Memory B cell (primary cell): ENCODE results near the gene BCL2L13.

ENCODE experiments used
- ATAC-seq: fragments of 150-1000 bp; cut with Tn5 transposase; 2 replicates; pipeline ENCODE4 v1.10.0; 2021; ENCODE audit warnings: low read depth, mild to moderate bottlenecking, moderate library complexity
- DNase-seq, 2 donors: peaks; one replicate each; pipeline ENCODE4 v3.0.0; 2022; ENCODE audit warnings: low spot score in 2 of 2
- H3K27ac Mint-ChIP-seq: one replicate; pipeline ENCODE4 v1.8.0; 2022; ENCODE audit warnings: mild to moderate bottlenecking, moderate library complexity, mixed read lengths
- H3K27me3 Mint-ChIP-seq: one replicate; pipeline ENCODE4 v1.8.0; 2022; ENCODE audit warnings: mixed read lengths
- H3K36me3 Mint-ChIP-seq: one replicate; pipeline ENCODE4 v1.8.0; 2022; ENCODE audit warnings: mild to moderate bottlenecking, mixed read lengths
- H3K4me1 Mint-ChIP-seq: one replicate; pipeline ENCODE4 v1.8.0; 2022; ENCODE audit warnings: mixed read lengths
- H3K4me3 Mint-ChIP-seq: one replicate; pipeline ENCODE4 v1.8.0; 2022; ENCODE audit warnings: mild to moderate bottlenecking, moderate library complexity, mixed read lengths
- H3K9me3 Mint-ChIP-seq: one replicate; pipeline ENCODE4 v1.8.0; 2022; ENCODE audit warnings: mixed read lengths

Gene BCL2L13

GRCh38 chr22:17773606-17774205 lies 135.1 kb downstream of the BCL2L13 start:
- Mint-ChIP-seq H3K4me3 (peak overlapping the region; percentile 88), H3K36me3 (no peaks in the 10 kb centered on the region), H3K27ac (peak overlapping the region; percentile 91), H3K9me3 (no peaks in the 10 kb centered on the region), H3K27me3 (no peaks in the 10 kb centered on the region), H3K4me1 (peaks cover 48% of the 10 kb centered on the region)
- DNase-seq (peak; percentile 45 to 58), ATAC-seq (peak; percentile 32)

DNA sequence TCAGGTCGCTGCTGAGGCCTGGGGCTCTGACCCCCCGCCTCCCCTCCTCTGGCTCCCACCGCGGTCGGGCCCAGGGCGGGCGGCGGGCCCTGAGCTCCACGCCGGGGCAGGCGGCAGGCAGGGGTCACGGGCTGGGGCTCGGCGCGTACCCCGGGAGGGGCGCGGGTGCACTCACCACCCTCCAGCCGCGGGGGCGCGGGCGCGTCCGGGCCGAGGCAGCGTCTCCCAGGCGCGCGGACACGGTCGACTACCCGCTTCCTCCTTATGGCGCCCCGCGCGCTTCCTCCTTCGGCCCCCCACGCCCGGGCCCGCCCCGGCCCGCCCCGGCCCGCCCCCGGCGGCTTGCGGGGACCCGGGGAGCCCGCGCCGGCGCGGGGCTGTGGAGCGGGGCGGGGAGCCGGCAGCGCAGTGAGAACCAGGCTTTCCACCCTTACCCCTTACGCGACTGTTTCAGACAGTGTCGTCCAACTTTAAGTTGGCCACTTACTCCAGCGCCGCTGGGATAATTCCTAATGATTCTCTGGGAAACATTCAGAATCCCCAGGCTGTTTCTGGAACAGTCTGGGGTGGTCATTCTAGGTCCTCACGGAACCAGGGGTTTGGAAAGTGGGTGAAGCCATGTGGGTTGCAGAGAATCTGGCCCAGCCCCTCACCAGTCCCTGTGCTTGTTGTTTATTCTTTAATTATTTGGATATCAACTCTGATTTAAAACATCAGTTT lies 135.8 kb downstream of the BCL2L13 start, which contains the start of gene BID:
TSS of gene BID (minus strand) at position 264 of the 720 bp plus-strand sequence. CDS start 24,353 bp downstream, outside the sequence.
- Mint-ChIP-seq H3K36me3 (peaks cover 3% of the 10 kb centered on the region), H3K4me1 (peaks cover 55% of the 10 kb centered on the region)
- DNase-seq = peak; percentile 60 to 73

GRCh38 chr22:17774926-17775685 lies 136.5 kb downstream of the BCL2L13 start:
- Mint-ChIP-seq H3K4me1 (peaks cover 61% of the 10 kb centered on the region), H3K27ac (peak overlapping the region; percentile 90), H3K9me3 (no peaks in the 10 kb centered on the region), H3K36me3 (peaks cover 3% of the 10 kb centered on the region), H3K4me3 (peak overlapping the region; percentile 64), H3K27me3 (no peaks in the 10 kb centered on the region)
- DNase-seq (no peak), ATAC-seq (no peak)

More for the DNA sequence above, 135.8 kb downstream of the BCL2L13 start, which contains the start of gene BID:
- H3K27ac Mint-ChIP-seq = peak within 1 kb of the TSS; percentile 91
- no peaks in the 10 kb centered on the region for H3K9me3 Mint-ChIP-seq
- peak within 1 kb of the TSS; percentile 88 for H3K4me3 Mint-ChIP-seq
- H3K27me3 Mint-ChIP-seq = no peaks in the 10 kb centered on the region
- ATAC-seq = peak; percentile 55

- Mint-ChIP-seq H3K27ac (peak overlapping the region; percentile 90), H3K9me3 (no peaks in the 10 kb centered on the region), H3K4me3 (peak overlapping the region; percentile 64), H3K27me3 (no peaks in the 10 kb centered on the region), H3K4me1 (peaks cover 64% of the 10 kb centered on the region), H3K36me3 (peaks cover 3% of the 10 kb centered on the region)
- ATAC-seq (no peak), DNase-seq (no peak)
Observed at GRCh38 chr22:17775781-17776465, 137.4 kb downstream of the BCL2L13 start.

DNA sequence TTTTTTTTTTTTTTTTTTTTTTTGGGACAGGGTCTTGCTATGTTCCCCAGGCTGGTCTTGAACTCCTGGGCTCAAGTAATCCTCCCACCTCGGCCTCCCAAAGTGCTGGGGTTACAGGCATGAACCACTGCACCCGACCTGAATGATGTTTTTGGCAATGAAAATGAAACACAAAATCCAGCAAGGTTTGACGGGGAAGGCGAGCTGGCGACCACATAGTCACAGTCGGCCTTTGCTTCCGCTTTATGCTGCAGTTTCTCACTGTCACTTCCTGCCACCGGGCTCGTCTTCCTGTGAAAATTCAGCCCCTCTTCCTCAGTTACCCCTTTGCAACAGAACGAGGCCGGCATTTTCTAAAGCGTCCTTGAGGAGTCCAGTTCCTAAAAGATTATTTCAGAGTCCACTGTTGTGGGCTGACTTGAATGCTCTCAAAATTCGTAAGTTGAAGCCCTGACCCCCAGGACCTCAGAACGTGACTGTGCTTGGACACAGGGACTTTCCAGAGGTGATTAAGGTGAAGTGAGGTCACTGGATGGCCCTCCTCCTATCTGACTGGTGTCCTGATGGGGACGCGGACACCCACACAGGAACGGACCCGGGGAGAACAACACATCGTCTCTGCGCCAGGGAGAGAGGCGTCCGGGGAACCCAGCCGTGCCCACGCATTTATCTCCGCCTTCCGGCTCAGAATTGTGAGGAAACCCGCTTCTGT lies 138.6 kb downstream of the BCL2L13 start:
- peak; percentile 61 for ATAC-seq
- Mint-ChIP-seq H3K4me1 (peaks cover 59% of the 10 kb centered on the region), H3K9me3 (no peaks in the 10 kb centered on the region), H3K36me3 (peaks cover 3% of the 10 kb centered on the region), H3K4me3 (peak overlapping the region; percentile 99), H3K27ac (peak overlapping the region; percentile 99), H3K27me3 (no peaks in the 10 kb centered on the region)
- DNase-seq = peak; percentile 60 to 71

- Mint-ChIP-seq H3K27me3 (no peaks in the 10 kb centered on the region), H3K4me3 (peak overlapping the region; percentile 99), H3K36me3 (peaks cover 3% of the 10 kb centered on the region), H3K27ac (peak overlapping the region; percentile 99), H3K4me1 (peaks cover 60% of the 10 kb centered on the region), H3K9me3 (no peaks in the 10 kb centered on the region)
- no peak for ATAC-seq
- no peak for DNase-seq
Observed at GRCh38 chr22:17777717-17778044, 139.1 kb downstream of the BCL2L13 start.

GRCh38 chr22:17778412-17778976 lies 139.9 kb downstream of the BCL2L13 start:
- Mint-ChIP-seq H3K27ac (peak overlapping the region; percentile 99), H3K27me3 (no peaks in the 10 kb centered on the region), H3K9me3 (no peaks in the 10 kb centered on the region), H3K36me3 (peaks cover 3% of the 10 kb centered on the region), H3K4me3 (peak overlapping the region; percentile 99), H3K4me1 (peaks cover 52% of the 10 kb centered on the region)
- DNase-seq (no peak), ATAC-seq (no peak)

DNA sequence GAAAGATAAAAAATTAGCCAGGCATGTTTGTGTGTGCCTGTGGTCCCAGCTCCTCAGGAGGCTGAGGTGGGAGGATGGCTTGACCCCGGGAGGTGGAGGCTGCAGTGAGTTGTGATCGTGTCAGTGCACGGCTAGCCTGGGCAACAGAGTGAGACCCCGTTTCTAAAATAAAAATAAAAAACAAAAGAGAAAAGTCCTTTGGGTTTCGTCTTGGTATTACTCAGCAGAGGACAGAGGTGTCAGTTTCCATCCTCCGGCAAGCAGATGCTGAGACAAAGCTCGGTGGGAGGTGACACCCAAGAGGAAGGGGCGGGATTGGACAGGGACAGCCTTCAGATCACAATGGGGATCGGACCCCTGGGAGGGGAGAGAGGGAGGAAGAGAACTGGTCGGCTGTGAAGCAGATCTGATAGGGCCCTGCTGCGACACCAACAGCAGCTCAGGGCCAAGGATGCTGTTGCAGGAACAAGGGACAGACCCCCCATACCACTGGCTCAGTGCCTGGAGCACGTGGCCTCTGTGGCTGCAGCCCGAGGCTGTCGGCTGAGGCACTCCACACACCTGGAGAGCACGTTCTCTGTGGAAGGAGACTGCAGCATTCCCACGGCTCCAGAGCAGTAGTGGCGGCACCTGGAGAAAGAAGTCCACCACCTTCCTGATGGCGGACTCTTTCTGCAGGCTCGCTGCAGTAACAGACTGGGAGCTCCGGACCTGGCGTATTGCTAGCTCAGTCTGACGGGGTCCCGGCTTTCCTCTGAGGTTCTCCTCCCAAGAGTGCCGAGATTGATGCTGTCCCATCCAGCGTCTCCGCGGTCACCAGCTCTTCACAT lies 140.9 kb downstream of the BCL2L13 start:
- Mint-ChIP-seq H3K4me3 (peak overlapping the region; percentile 99), H3K27ac (peak overlapping the region; percentile 99), H3K36me3 (peaks cover 3% of the 10 kb centered on the region), H3K9me3 (no peaks in the 10 kb centered on the region), H3K4me1 (peaks cover 51% of the 10 kb centered on the region), H3K27me3 (no peaks in the 10 kb centered on the region)
- ATAC-seq (no peak), DNase-seq (no peak)

DNA sequence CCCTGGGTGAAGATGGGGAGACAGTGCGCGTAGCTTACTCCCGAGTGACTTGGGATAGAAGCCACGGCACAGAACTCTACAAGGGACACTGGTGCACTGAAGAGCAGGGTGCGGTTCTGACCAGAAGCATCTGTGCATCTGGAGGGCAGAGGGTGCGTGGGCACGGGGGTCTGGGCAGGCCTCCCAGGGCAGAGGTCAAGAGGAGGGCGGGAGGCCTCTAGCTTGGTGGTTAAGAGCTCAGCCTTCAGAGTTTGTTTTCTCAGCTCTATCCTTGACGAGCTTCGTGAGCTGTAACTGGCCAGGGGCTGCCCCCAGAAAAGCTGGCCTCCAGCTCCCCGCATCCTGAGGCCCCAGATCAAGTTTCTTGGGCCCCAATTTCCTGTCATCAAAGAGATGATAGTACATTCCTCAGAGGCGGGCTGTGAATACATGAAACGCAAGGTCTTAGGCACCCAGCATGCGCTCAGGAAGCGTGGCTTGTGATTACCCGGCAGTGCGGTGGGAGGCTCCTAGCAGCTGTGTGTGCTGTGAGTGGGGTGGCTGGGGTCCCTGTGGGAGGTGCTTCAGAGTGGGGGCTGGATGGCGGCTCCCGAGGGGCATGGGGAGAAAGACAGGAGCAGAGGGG lies 141.7 kb downstream of the BCL2L13 start:
- peaks cover 3% of the 10 kb centered on the region for H3K36me3 Mint-ChIP-seq
- H3K4me1 Mint-ChIP-seq = peaks cover 49% of the 10 kb centered on the region
- DNase-seq (no peak), ATAC-seq (no peak)
- peak overlapping the region; percentile 18 for H3K4me3 Mint-ChIP-seq
- H3K27me3 Mint-ChIP-seq = no peaks in the 10 kb centered on the region
- H3K27ac Mint-ChIP-seq = peak overlapping the region; percentile 88
- H3K9me3 Mint-ChIP-seq = no peaks in the 10 kb centered on the region
